ENCODE data around the gene SYTL5.
"Not testable (repeated sequence)": the region's sequence is repeated elsewhere in the genome, so short reads cannot be mapped to it uniquely, and the experiment has no call there.

The SYTL5 gene

DNA sequence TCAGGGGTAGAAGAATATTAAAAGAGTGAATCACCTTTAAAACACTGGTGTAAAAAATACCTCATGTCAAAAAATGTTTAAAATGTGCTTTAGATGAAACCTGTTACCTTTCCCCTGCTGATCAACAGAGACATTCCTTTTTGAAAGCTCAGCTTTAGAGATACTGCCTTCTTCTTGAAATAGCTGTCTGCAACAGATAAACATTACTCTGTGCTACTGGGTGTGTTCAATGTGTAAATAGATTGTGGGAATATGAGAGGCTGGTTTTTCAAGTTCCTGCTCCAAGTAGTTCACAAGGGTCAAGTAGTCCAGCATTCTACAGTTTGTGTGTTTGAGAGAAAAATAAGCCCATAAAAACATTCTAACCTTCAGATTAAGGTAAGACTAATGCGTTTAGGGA lies at the start of gene SYTL5:
Gene SYTL5, plus strand, starts transcription at position 263 of the 400 bp plus-strand sequence. CDS start 27,337 bp downstream, outside the sequence.
- DNase-seq (ENCODE audit: low read depth in 2 of 2) = no peak

DNA sequence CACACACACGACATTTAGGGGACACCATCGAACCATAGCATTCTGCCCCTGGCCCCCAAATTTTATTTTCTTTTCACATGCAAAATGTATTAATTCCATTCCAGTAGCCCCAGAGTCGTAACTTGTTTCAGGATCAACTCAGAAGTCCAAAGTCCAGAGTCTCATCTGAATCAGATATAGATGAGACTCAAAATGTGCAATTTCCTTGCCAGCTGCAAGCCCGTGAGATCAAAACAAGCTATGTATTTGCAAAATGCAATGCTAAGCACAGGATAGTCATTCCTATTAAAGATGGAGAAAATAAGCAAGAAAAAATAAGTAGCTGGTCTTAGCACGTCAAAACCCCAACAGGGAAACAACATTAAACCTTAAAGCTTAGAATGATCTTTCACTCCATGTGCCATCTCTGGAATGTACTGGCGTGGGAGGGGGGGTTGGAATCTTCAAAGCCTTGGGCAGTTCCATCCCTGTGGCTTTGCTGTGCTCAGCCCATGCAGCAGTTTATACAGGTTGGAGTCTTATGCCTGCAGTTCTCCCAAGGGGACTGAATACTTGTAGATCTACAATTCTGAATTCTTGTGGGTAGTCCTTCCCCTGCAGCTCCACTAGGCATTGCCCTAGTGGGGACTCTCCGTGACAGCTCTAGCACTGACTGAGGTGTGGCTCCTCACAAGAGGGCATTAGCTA lies 47.7 kb upstream of the SYTL5 start:
- DNase-seq (ENCODE audit: low read depth in 2 of 2) = no peak

DNA sequence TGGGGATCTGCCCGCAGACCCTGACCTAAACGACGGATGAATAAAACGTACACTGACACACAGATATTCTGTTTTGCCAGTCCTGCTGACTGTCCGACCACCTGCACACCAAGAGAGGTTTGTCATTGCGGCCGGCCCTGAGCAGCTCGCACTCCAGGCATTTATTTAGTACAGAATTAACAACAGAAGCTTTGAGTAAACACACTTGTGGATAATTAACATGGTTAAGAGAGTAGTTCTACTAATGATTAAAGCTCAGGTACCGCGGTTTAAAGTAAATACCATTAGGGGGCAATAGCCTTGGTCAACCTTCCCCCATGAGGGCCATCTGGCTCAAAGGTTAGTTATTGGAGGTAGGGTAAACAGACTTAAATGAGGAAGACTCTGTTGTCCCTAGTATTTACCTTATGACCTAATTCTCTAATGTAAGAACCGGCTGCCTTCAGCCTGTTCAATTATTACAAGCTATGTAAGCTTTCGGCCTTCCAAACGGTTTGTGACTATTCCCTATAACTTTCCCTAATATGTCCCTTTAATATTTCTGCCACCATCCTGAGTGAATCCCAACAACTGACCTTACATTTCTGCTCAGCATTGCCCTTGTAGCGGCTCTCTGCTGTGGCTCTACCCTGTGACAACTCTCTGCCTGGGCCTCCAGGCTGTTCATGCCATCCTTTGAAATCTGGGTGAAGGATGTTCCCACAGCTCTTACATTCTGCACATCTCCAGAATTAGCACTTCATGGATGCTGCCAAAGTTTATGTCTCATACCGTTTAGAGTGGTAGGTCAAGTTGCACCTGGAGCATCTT lies 46.9 kb upstream of the SYTL5 start:
- no peak for DNase-seq (ENCODE audit: low read depth in 2 of 2)

DNA sequence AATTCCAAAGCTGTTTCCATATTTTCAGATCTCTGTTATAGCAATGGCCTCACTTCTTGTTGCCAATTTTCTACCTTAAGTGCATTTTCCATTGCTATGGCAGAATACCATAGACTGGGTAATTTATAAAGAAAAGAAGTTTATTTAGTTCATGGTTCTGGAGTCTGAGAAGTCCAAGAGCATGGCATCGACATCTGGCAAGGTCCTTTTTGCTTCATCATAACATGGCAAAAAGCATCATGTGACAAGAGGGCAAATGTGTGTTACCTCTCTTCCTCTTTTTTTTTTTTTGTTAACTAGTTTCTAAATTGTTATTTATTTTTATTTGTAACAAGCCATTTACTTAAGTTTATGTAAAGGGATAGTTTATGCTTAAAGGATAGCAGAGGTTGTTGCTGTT lies 45.2 kb upstream of the SYTL5 start:
- no peak for DNase-seq (ENCODE audit: low read depth in 2 of 2)

DNA sequence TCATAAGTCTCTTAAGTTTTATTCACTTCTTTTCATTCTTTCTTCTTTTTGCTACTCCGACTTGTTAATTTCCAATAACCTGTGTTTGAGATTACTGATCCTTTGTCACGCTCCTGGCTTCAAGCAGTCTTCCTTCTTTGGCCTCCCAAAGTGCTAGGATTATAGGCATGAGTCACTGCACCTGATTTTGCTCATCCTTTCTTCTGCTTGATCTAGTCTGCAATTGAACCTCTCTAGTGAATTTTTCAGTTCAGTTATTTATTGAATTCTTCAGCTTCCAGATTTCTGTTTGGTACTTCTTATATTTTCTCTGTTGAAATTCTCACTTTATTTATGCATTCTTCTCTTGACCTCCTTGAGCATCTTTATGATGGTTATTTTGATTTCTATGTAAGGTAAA lies 38.6 kb upstream of the SYTL5 start:
- no peak for DNase-seq (ENCODE audit: low read depth in 2 of 2)

DNA sequence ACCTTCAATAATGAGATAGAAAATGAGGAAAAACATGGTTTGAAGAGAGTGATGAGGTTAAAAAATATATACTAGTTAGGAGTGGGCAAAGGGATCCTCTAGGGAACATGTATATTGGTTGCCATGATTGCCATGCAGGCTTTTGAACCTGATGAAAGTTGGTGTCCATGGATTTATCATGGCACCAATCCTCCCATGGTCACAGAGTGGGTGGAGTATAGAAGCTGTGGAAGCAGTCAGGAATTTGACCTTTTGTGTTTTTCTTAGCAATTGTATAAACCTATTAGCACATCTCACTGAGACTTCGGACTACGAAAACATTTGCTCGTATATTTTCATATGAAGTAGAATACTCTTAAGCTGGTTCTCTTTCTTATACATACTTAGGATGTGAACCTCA lies 30.9 kb upstream of the SYTL5 start:
- DNase-seq (ENCODE audit: low read depth in 2 of 2) = no peak

DNA sequence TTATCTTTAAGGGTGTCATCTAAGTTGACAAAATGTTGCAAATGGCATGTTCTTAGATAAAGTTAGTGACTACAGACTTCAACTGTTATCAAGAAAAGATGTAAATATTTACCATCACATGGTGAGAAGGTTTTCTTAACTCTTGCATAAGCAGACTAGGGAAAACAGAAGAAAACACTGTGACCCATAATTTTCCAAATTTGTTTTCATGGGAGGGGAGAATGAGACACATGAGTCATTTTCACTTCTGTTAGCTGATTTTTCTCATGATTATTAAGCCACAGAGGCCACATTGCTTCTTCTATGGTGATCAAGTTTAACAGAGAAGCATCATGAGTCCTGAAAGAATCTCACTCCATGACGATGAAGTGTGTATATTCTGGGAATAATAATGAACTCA lies 30.2 kb upstream of the SYTL5 start:
- no peak for DNase-seq (ENCODE audit: low read depth in 2 of 2)

DNA sequence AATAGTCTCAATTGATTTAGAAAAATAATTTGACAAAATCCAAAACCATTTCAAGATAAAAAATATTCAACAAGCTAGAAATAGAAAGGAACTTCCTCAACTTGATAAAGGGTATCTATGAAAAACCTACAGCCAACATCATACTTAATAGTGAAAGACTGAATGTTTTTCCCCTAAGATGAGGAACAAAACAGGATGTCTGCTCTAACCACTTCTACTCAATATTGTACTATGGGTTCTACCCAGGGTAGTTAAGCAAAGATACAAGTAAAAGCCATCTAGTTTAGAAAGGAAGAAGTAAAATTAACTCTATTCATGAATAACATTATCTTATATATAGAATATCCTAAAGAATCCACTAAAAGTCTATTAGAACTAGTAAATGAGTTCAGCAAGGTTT lies 21.5 kb upstream of the SYTL5 start:
- no peak for DNase-seq (ENCODE audit: low read depth in 2 of 2)

DNA sequence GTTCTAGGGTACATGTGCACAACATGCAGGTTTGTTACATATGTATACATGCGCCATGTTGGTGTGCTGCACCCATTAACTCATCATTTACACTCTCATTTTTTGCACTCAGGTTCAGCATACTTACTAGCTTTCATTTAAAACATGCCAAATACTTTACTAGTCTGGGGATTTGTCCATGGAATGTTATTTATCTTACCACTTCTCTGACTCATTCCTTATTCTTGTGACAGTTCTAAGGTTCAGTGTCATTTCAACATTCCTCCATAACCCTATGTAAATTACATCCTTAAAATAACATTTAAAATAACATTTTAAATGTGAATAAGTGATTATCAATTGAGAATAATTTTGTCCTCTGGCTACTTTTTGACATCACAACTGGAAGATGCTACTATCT lies 19.5 kb upstream of the SYTL5 start:
- DNase-seq (ENCODE audit: low read depth in 2 of 2) = no peak

DNA sequence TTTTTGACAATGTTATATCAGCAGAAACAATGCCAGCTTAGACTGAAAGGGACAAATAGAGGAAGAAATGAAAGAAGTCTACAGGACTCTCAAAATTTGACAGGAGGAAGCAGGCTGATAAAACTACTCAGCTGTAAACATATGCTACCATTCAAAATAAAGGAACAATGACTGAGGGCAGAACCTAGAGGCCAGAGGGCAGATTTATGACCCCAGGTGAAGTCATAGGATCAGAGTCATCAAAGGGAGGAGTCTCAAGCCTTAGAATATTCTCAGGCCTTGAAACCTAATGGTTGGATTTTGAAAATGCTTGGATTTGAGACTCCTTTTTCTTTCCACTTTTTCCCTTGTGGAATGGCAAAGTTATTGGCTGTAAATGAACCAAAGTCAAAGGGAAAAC lies 17.0 kb upstream of the SYTL5 start:
- DNase-seq (ENCODE audit: low read depth in 2 of 2) = no peak

DNA sequence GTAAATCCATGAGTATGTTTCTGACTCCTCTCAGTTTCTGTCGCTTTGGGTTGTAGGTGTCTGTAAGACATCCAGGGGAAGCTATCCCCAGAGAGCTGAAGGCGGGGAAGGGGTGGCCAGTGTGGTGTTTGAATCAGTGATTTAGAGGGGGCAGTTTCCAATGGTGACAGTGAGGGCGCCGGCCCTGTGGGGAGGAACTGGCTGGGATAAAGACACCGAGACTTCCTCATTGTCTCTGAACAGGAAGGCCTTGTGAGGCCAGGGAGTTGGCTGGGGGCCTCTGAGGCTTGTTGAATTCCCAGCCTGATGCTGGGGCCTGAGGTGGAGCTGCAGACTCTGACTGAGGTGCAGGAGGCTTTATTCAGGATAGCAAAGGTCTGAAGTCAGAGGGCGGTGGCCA lies 15.1 kb upstream of the SYTL5 start:
- DNase-seq (ENCODE audit: low read depth in 2 of 2) = not testable (repeated sequence)

DNA sequence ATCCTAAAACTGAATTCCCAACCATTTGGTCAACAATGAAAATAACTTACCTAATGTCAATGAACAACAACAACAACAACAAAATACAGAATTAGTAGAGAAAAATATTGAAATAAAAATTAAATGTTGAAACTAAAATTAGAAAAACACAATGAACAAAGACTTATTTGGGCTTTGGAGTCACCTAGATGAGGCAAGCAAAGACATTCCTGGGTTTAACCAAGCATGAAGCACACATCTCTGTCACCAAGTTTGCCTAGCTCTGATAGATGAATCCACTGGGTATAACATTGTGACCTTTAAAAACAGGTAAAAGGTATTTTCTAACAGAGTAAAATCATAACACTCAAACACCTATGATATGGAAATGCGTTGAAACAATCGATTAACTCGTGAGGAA lies 13.2 kb upstream of the SYTL5 start:
- DNase-seq (ENCODE audit: low read depth in 2 of 2) = no peak

DNA sequence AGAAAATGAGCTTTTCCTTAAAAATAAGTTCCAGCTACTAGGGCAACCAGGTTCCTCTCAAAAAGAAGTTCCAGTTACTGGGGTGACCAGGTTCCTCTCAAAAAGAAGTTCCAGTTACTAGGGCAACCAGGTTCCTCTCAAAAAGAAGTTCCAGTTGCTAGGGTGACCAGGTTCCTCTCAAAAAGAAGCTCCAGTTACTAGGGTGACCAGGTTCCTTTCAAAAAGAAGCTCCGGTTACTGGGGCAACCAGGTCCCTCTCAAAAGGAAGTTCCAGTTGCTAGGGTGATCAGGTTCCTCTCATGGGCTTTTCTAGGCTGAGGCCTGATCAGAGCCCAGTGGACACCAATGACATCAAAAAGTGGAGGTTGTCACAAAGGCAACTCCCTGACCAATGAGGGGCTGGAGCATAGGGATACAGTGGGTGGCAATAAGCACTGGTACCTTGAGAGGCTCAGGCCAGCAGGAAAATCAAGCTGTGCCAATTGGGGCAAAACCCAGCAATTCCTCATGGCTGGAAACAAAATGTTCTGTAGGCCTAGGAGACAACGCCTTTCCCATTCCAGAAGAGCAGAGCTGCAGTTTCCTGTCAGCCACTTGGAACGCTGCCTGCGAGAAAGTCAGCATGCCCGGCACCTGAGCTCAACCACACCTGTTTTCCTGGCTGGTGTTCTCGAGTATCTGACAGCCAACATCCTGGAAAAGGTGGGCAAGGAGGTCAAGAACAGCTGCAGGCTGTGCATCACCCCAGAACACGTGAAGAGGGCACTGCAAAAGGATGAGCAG lies 12.3 kb upstream of the SYTL5 start:
- DNase-seq (ENCODE audit: low read depth in 2 of 2) = no peak

DNA sequence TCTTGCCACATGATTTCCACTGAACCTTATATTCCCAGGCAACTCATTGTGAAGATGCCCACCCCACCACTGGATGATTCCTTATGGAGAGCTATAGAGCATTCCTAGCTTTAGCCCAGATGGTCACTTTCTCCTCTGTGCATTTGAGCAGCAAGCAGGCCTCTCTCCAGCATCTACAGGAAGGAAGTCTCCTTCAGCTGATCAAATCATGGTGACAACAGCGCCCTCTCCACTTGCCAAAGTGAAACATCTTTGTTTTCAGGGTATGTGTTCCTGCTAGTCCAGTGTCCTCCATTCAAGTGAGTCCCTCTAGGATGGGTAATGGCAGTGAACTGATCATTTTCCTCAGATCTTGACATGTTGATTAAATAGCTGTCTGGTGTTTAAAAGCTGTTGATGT lies 10.9 kb upstream of the SYTL5 start:
- no peak for DNase-seq (ENCODE audit: low read depth in 2 of 2)

DNA sequence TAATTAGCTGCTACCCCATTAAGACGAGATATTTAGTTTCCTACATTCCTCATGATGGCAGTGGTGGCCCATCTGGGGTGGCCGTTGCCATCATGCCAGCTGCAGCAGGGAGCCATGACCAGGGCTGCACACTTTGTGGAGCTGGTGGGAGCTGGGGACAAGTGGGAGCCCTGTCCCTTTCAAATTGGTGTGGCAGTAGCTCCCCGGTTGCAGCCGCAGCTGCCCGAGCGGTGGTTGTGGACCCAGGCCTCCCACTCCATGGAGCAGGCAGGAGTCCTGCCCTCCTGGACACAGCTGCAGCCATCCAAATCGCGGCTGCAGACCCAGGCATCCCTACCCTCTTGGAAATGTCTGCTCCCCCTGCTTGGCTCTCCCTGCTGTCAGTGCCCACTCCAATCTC lies 9.3 kb upstream of the SYTL5 start:
- DNase-seq (ENCODE audit: low read depth in 2 of 2) = no peak

DNA sequence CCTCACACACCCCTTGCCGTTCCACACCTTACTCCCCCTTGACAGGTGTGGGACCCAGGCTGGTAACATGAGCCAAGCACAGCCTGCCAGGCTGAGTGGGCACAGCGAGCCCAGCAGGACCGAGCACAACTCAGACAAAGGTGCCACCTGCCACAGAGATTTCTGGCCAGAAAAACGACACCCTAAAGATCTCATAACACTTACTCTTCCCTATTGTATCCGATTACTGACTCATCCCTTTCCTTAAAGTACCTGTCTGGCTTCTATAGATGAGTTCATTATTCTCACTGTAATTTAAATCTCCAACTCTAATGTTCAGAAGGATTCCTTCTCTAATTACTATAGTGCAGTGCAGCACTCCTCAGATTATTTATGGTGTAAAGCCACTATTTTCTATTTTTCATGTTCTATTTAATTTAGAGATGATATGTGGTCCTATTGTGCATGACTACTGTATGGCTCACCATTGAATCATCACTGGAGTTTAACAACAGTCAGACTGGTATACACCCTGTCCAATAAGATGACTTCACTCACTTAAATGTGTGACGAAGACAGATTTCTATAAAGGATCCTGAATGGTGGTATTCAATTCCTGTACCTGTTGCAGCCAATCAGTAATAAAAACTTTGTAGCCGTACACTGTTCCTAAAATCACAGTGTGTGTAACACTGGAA lies 7.6 kb upstream of the SYTL5 start:
- DNase-seq (ENCODE audit: low read depth in 2 of 2) = no peak

DNA sequence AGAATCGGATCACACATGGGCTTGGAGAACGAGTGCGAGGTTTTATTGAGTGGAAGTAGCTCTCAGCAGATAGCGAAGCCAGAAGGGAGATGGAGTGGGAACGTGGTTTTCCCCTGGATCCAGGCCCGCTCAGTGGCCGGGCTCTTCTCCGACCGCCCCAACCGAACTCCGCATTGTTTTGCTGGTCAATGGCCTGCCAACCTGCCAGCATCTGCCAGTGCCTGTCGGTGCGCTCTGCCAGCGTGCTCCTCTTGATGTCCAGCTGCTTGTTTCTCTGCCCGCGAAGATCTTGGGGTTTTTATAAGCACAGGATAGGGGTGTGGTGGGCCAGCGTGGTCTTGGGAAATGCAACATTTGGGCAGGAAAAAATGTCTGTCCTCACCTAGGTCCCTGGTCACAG lies 5.6 kb upstream of the SYTL5 start:
- no peak for DNase-seq (ENCODE audit: low read depth in 2 of 2)

DNA sequence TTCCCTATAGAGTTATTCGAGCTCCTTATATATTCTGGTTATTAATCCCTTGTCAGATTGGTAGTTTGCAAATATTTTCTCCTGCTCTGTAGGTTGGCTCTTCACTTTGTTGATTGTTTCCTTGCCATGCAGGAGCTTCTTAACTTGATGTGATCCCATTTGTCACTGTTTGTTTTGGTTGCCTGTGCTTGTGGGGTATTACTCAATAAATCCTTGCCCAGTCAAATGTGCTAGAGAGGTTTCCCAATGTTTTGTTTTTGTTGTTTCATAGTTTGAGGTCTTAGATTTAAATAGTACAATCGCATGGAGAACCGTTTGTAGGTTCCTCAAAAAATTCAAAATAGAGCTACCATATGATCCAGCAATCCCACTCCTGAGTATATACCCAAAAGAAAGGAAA lies 2.3 kb upstream of the SYTL5 start:
- DNase-seq (ENCODE audit: low read depth in 2 of 2) = no peak

DNA sequence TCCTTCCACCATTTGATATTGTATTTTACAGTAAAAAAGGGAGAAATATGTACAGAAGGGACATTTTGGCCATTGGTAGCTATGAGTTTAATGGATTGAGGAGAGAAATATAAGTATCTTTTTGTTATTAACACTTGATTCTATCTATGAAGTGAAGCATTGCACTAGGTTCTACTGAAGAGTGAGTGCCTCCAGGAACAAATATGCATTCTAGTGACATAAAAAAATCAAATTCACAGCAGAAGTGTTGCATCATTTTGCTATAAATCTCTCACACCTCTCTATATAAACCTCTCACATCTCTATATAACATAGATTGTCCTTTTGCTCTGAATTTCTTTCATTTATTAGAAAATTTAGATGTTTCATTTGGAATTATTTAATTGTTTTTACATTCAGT lies 425 bp downstream of the SYTL5 start:
- no peak for DNase-seq (ENCODE audit: low read depth in 2 of 2)

DNA sequence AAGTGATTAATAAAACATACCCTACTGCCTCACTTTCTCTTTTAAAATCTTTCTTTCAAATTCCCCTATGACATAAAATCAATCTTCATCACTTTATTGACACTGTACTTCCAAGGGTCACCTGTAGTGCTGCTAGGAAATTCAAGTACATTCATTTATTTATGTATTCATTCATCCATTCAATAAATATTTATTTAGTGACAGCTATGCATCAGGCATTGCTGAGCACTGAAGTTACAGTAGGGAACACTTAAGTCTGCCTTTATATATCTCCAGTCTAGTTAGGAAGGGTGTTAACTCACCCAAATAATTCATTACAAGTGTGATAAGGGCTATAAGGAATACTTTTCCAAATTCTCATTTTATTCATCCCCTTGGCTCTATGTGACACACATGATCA lies 2.3 kb downstream of the SYTL5 start:
- DNase-seq (ENCODE audit: low read depth in 2 of 2) = no peak

DNA sequence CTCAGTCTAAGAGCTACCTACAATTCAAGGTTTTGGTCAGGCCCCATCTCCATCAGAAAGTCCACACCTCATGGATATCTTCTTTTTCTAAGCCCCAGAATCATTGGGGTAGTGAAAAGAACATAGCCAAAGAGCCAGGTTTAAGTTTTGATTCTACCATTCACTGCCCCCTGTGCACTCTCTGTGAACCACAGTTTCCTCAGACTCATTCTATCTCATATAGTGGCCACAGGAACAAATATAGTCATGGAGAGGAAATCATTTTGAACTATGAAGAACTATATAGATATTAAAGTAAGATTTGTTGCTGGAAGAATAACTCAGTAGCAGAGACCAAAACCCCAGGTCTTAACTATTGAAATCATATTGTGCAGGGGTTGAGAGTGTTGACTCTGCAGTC lies 3.3 kb downstream of the SYTL5 start:
- no peak for DNase-seq (ENCODE audit: low read depth in 2 of 2)

DNA sequence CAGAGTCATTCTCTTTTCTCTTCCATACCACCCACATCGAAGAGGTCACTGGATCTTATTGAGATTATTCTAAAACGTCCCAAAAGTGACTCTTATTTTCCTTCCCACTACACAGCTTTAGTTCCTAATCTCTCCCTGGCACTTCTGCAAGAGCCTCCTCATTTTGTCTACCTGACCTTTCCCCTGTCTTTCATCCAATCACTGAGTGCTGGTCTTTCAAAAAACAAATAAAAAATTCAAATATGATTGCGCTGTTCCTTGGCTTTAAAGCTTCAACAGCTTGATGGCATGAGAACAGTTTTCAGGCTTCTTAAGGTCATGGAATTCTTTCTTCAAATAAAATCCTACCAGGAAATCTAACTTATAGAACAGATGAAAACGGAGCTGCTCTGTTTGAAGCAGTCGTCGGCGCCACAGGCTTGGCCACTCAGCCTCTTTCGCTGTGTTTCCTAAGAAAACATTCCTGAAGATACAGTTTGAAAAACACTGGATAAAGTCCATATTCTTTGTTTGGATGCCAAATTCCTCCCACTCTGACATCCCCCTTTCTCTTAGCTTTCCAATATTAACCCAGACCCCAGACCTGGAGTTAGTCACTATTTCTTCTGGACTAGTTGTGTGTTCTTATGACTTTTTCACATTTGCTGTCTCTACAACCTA lies 12.5 kb downstream of the SYTL5 start:
- no peak for DNase-seq (ENCODE audit: low read depth in 2 of 2)

Data from stimulated activated CD8-positive, alpha-beta memory T cell treated with anti-CD3 and anti-CD28 coated beads, Interleukin-7, amount 100 ng/mL, for 4 hours (primary cell).